OCI-LY1 (cell line): Measurements from ENCODE around the gene MARCHF10.

Experiments
- H2AFZ ChIP-seq: fragments of 200-600 bp; sonication (generic), shearing (Covaris generic); 2 replicates; pipeline ENCODE4 v1.6.0; 2014; ENCODE audit warnings: antibody characterized with exemption, mild to moderate bottlenecking, low read length
- H3F3A ChIP-seq: fragments of 200-600 bp; sonication (generic), shearing (Covaris generic); 2 replicates; pipeline ENCODE4 v1.6.0; 2014; ENCODE audit warnings: mild to moderate bottlenecking, antibody characterized with exemption, low read length, moderate library complexity; ENCODE audit not compliant: insufficient read depth
- H3K27ac ChIP-seq: fragments of 200-600 bp; sonication (generic); 2 replicates; pipeline ENCODE4 v1.5.1; 2014; ENCODE audit warnings: low read length, mixed run types, mild to moderate bottlenecking, low read depth; ENCODE audit not compliant: poor library complexity, severe bottlenecking
- H3K27me3 ChIP-seq: fragments of 200-600 bp; sonication (generic); 2 replicates; pipeline ENCODE4 v1.6.0; 2014; ENCODE audit warnings: antibody characterized with exemption, mild to moderate bottlenecking, low read length, moderate library complexity; ENCODE audit not compliant: insufficient read depth
- H3K36me3 ChIP-seq: fragments of 200-600 bp; sonication (generic); 2 replicates; pipeline ENCODE4 v1.6.1; 2014; ENCODE audit warnings: mild to moderate bottlenecking, antibody characterized with exemption, low read length, moderate library complexity, mixed read lengths; ENCODE audit not compliant: insufficient read depth
- H3K4me1 ChIP-seq: fragments of 200-600 bp; sonication (generic); 2 replicates; pipeline ENCODE4 v1.5.1; 2014; ENCODE audit warnings: mild to moderate bottlenecking, low read length, moderate library complexity; ENCODE audit not compliant: insufficient read depth, severe bottlenecking
- H3K4me2 ChIP-seq: fragments of 200-600 bp; sonication (generic), shearing (Covaris generic); 2 replicates; pipeline ENCODE4 v1.6.1; 2014; ENCODE audit warnings: low read length
- H3K4me3 ChIP-seq: fragments of 200-600 bp; sonication (generic); 2 replicates; pipeline ENCODE4 v1.5.1; 2014; ENCODE audit warnings: low read length, low read depth, mild to moderate bottlenecking, mixed read lengths; ENCODE audit not compliant: poor library complexity, severe bottlenecking
- H3K79me2 ChIP-seq: fragments of 200-600 bp; shearing (Covaris generic); 2 replicates; pipeline ENCODE4 v1.6.1; 2016; ENCODE audit warnings: mixed run types, low read length, mixed read lengths; ENCODE audit not compliant: insufficient read depth
- H3K9ac ChIP-seq: fragments of 200-600 bp; sonication (generic), shearing (Covaris generic); 2 replicates; pipeline ENCODE4 v1.6.1; 2014; ENCODE audit warnings: mild to moderate bottlenecking, low read length, mixed read lengths
- H3K9me2 ChIP-seq: fragments of 200-600 bp; sonication (generic), shearing (Covaris generic); 2 replicates; pipeline ENCODE4 v1.6.1; 2014; ENCODE audit warnings: low read depth, mild to moderate bottlenecking, low read length, mixed read lengths
- H3K9me3 ChIP-seq: fragments of 200-600 bp; shearing (Covaris generic); 2 replicates; pipeline ENCODE4 v1.6.1; 2014; ENCODE audit warnings: low read length, mixed read lengths
- H4K20me1 ChIP-seq: fragments of 200-600 bp; sonication (generic), shearing (Covaris generic); 2 replicates; pipeline ENCODE4 v1.6.0; 2016; ENCODE audit warnings: mild to moderate bottlenecking, low read length; ENCODE audit not compliant: insufficient read depth
- EZH2 ChIP-seq: fragments of 200-600 bp; sonication (generic), shearing (Covaris generic); IDR thresholded peaks from 2 replicates; pipeline ENCODE4 v1.8.0; 2017; ENCODE audit warnings: borderline replicate concordance, mixed run types, mild to moderate bottlenecking, antibody characterized with exemption, low read length, moderate library complexity, mixed read lengths
- TF ChIP-seq, protein P1 (sequence below): fragments of 200-600 bp; sonication (generic), shearing (Covaris generic); IDR thresholded peaks from 2 replicates; pipeline ENCODE4 v1.5.1; 2017; ENCODE audit warnings: mild to moderate bottlenecking, antibody characterized with exemption, low read length, moderate library complexity, mixed read lengths

The MARCHF10 gene

DNA sequence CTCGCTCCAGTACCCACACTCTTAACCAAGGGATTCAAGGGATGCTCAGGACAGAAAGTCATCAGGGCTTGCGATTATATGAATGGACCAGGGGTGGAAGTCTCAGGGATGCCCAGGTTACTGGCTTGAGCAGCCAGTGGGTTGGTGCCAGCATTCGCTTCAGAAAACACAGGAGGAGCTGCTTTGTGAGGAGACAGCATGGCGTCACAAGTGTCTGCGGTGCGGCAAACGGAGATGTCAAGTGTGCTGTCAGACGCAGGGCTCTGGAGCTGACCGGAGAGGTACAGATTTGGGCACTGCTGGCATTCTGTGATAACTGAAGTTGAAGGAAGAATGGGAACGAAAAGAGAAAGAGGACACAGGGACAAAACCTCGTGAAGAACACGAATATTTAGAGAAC is 4.1 kb downstream of the MARCHF10 start:
- Histone ChIP-seq H3K9me3 (no peaks in the 10 kb centered on the region), H3K36me3 (no peaks in the 10 kb centered on the region), H3K9ac (no peak overlapping the region), H3K4me2 (no peak overlapping the region), H3K4me1 (no peaks in the 10 kb centered on the region), H2AFZ (no peak overlapping the region), H3K27me3 (no peaks in the 10 kb centered on the region; the same call in 1 of the 2 replicates), H3K27ac (no peak overlapping the region), H3K4me3 (no peak overlapping the region), H3F3A (no peaks in the 10 kb centered on the region), H3K79me2 (no peaks in the 10 kb centered on the region), H3K9me2 (no peaks in the 10 kb centered on the region), H4K20me1 (no peaks in the 10 kb centered on the region)
- TF ChIP-seq, protein P1, sequence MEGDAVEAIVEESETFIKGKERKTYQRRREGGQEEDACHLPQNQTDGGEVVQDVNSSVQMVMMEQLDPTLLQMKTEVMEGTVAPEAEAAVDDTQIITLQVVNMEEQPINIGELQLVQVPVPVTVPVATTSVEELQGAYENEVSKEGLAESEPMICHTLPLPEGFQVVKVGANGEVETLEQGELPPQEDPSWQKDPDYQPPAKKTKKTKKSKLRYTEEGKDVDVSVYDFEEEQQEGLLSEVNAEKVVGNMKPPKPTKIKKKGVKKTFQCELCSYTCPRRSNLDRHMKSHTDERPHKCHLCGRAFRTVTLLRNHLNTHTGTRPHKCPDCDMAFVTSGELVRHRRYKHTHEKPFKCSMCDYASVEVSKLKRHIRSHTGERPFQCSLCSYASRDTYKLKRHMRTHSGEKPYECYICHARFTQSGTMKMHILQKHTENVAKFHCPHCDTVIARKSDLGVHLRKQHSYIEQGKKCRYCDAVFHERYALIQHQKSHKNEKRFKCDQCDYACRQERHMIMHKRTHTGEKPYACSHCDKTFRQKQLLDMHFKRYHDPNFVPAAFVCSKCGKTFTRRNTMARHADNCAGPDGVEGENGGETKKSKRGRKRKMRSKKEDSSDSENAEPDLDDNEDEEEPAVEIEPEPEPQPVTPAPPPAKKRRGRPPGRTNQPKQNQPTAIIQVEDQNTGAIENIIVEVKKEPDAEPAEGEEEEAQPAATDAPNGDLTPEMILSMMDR, result no peak
- TF ChIP-seq EZH2, result no peak

DNA sequence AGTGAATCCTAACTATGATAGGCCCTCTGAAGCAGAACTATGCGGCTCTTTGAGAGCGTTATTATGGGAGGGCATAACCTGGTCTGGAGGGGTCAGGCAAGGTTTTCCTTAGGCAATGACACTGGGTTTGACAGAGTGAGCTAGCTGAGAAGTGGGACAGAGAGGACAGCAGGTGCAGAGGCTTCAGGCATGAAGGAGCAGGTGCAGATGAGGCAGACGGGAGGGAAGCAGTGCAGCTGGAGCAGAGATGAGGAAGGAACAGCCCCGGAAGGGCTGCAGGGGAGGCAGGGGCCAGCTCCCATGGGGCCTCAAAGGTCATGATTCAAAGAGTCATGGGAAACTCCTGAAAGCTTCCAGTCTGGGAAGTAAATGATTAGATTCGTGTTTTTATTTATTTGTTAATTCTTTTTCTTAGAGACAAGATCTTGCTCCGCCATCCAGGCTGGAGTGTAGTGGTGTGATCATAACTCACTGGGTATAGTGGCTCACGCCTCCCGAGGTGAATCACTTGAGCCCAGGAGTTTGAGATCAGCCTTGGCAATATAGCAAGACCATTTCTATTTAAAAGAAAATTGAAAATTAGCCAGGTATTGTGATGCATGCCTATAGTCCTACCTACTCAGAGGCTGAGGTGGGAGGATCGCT is 5.4 kb downstream of the MARCHF10 start:
- H3K4me3 ChIP-seq, result no peak overlapping the region
- TF ChIP-seq, protein P1, result no peak
- no peak for TF ChIP-seq EZH2
- H3K36me3 ChIP-seq, result no peaks in the 10 kb centered on the region
- no peaks in the 10 kb centered on the region for H3F3A ChIP-seq
- no peaks in the 10 kb centered on the region for H3K79me2 ChIP-seq
- H4K20me1 ChIP-seq, result no peaks in the 10 kb centered on the region
- no peaks in the 10 kb centered on the region for H3K9me3 ChIP-seq
- no peak overlapping the region for H3K4me2 ChIP-seq
- no peak overlapping the region for H3K27ac ChIP-seq
- H3K9me2 ChIP-seq, result no peaks in the 10 kb centered on the region
- no peaks in the 10 kb centered on the region; the same call in 1 of the 2 replicates for H3K27me3 ChIP-seq
- H3K4me1 ChIP-seq, result no peaks in the 10 kb centered on the region
- no peak overlapping the region for H3K9ac ChIP-seq
- H2AFZ ChIP-seq, result no peak overlapping the region

DNA sequence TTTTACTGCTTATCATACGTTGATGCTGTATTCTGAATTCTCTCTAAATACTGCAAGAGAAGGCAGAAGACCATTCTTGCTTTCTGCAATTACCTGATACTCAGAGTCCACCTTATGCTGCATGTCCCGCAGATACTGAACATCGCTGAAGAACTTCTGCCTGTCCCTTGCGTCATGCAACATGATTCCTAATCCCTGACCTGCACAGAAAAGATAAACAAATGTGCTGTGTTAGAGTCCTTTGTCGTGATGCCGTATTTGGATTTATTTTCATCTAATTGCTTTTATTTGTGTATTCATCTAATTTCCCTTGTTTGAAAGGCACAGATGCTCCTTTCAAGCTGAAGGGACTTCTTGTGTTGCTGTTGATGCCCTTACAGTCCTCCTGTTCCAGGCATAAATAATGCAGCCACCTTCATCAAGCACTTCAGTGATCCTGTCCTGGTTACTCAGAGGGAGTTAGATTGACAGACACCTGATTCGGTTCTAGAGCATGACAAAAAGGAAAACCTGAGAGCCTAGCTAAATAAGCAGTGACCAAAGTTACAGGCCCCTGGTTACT is 6.5 kb downstream of the MARCHF10 start:
- no peak overlapping the region for H3K27ac ChIP-seq
- no peaks in the 10 kb centered on the region for H3K4me1 ChIP-seq
- no peak overlapping the region for H2AFZ ChIP-seq

More for the DNA sequence above, 6.5 kb downstream of the MARCHF10 start:
- H3K4me2 ChIP-seq, result no peak overlapping the region
- no peak overlapping the region for H3K4me3 ChIP-seq
- H3K36me3 ChIP-seq, result no peaks in the 10 kb centered on the region
- no peaks in the 10 kb centered on the region; the same call in 1 of the 2 replicates for H3K27me3 ChIP-seq
- no peaks in the 10 kb centered on the region for H3K9me2 ChIP-seq
- no peaks in the 10 kb centered on the region for H4K20me1 ChIP-seq
- H3K9ac ChIP-seq, result no peak overlapping the region
- no peak for TF ChIP-seq EZH2
- TF ChIP-seq, protein P1, result no peak
- H3K79me2 ChIP-seq, result no peaks in the 10 kb centered on the region
- H3K9me3 ChIP-seq, result no peaks in the 10 kb centered on the region
- H3F3A ChIP-seq, result no peaks in the 10 kb centered on the region
